Mesothelial cell of epicardium (in vitro differentiated cells): ENCODE measurements around the gene CDH4. TPM values are rescaled to one million over a fixed set of nuclear protein-coding genes. Genes with fewer than 3 reads are reported as not detected.

Experiments
- DNase-seq, 2 experiments: peaks; one replicate each; pipeline ENCODE4 v3.0.0; 2021; ENCODE audit warnings: low spot score in 2 of 2; ENCODE audit not compliant: unreplicated experiment in 2 of 2
- H3K27ac Mint-ChIP-seq: 2 replicates; pipeline ENCODE4 v1.8.0; 2021; ENCODE audit warnings: mixed read lengths
- H3K27me3 Mint-ChIP-seq: 2 replicates; pipeline ENCODE4 v1.8.0; 2021; ENCODE audit warnings: low read depth, mixed read lengths
- H3K36me3 Mint-ChIP-seq: 2 replicates; pipeline ENCODE4 v1.8.0; 2021; ENCODE audit warnings: mixed read lengths
- H3K4me1 Mint-ChIP-seq: 2 replicates; pipeline ENCODE4 v1.8.0; 2021; ENCODE audit warnings: mixed read lengths
- H3K4me3 Mint-ChIP-seq: 2 replicates; pipeline ENCODE4 v1.8.0; 2021; ENCODE audit warnings: mild to moderate bottlenecking, moderate library complexity, mixed read lengths
- H3K9me3 Mint-ChIP-seq: 2 replicates; pipeline ENCODE4 v1.8.0; 2021; ENCODE audit warnings: mixed read lengths
- total RNA-seq: library from RNA; stranded (reverse); gene quantifications from 3 replicates; pipeline ENCODE4 v1.2.1, GENCODE V29; 2021
- TF ChIP-seq, protein P1 (sequence below): fragments of 200-600 bp; sonication (generic); IDR thresholded peaks from one replicate; pipeline ENCODE4 v1.5.0; 2021; ENCODE audit warnings: antibody characterized with exemption; ENCODE audit not compliant: unreplicated experiment

CDH4 gene
- total RNA-seq, 1 donor from 2014 or later: 1.1 TPM

GRCh38 chr20:61492065-61492464 lies 240.0 kb downstream of the CDH4 start:
- Mint-ChIP-seq H3K36me3 (no peaks in the 10 kb centered on the region), H3K27me3 (peaks cover 1% of the 10 kb centered on the region), H3K9me3 (no peaks in the 10 kb centered on the region), H3K27ac (no peak overlapping the region), H3K4me3 (no peak overlapping the region), H3K4me1 (no peaks in the 10 kb centered on the region)
- TF ChIP-seq, protein P1, sequence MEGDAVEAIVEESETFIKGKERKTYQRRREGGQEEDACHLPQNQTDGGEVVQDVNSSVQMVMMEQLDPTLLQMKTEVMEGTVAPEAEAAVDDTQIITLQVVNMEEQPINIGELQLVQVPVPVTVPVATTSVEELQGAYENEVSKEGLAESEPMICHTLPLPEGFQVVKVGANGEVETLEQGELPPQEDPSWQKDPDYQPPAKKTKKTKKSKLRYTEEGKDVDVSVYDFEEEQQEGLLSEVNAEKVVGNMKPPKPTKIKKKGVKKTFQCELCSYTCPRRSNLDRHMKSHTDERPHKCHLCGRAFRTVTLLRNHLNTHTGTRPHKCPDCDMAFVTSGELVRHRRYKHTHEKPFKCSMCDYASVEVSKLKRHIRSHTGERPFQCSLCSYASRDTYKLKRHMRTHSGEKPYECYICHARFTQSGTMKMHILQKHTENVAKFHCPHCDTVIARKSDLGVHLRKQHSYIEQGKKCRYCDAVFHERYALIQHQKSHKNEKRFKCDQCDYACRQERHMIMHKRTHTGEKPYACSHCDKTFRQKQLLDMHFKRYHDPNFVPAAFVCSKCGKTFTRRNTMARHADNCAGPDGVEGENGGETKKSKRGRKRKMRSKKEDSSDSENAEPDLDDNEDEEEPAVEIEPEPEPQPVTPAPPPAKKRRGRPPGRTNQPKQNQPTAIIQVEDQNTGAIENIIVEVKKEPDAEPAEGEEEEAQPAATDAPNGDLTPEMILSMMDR: no peak
- no peak for DNase-seq

- no peak for DNase-seq
- Mint-ChIP-seq H3K36me3 (no peaks in the 10 kb centered on the region), H3K4me1 (no peaks in the 10 kb centered on the region), H3K4me3 (no peak overlapping the region), H3K27ac (no peak overlapping the region), H3K9me3 (no peaks in the 10 kb centered on the region), H3K27me3 (peaks cover 1% of the 10 kb centered on the region)
- TF ChIP-seq, protein P1: no peak
Measured at GRCh38 chr20:61493798-61494305, 241.8 kb downstream of the CDH4 start.

DNA sequence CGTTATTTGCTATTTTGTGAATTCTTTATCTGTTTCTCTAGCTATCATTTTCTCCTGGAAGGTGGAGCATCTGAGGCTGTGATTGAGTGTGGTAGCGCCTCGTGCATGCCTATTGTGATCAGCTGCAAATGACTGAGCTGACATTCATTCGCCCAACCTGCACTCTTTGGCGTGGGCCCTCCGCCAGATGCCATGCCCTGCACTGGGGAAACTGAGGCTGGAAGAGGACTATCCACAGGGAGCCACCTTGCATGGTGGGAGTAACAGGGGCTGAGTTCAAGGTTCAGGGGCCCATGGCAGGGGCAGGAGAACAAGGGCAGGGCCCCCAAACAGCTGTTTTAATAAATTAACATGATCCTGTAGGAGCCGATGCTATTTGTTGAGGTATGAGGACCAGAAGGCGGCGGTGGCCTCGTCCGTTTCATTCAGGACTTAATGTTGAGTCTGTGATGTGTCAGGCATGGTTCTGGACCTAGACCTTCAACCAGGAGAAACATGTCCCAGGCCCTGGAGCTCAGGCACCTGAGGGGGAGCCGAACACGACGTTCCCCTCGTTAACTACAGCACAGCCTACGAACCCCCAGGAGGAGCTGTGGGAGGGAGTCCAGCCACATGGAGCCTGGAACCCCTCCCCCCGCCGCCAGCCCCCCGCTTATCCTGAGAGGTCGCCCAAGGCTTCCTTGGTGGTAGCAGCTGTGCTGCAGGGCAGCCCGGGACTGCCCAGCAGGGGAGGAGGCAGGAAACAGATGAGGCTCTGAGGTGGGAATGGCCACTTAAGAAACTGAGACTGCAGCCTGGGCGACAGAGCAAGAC lies 242.9 kb downstream of the CDH4 start:
- H3K27me3 Mint-ChIP-seq: peaks cover 1% of the 10 kb centered on the region
- DNase-seq: no peak
- no peak overlapping the region for H3K27ac Mint-ChIP-seq
- TF ChIP-seq, protein P1: no peak
- H3K9me3 Mint-ChIP-seq: no peaks in the 10 kb centered on the region
- H3K36me3 Mint-ChIP-seq: no peaks in the 10 kb centered on the region
- H3K4me3 Mint-ChIP-seq: no peak overlapping the region
- peaks cover 8% of the 10 kb centered on the region for H3K4me1 Mint-ChIP-seq

GRCh38 chr20:61497029-61497627 lies 245.1 kb downstream of the CDH4 start:
- H3K36me3 Mint-ChIP-seq: no peaks in the 10 kb centered on the region
- H3K27me3 Mint-ChIP-seq: peaks cover 1% of the 10 kb centered on the region
- H3K4me1 Mint-ChIP-seq: peaks cover 30% of the 10 kb centered on the region
- H3K27ac Mint-ChIP-seq: no peak overlapping the region
- TF ChIP-seq, protein P1: no peak
- H3K9me3 Mint-ChIP-seq: no peaks in the 10 kb centered on the region
- no peak for DNase-seq
- H3K4me3 Mint-ChIP-seq: no peak overlapping the region

DNA sequence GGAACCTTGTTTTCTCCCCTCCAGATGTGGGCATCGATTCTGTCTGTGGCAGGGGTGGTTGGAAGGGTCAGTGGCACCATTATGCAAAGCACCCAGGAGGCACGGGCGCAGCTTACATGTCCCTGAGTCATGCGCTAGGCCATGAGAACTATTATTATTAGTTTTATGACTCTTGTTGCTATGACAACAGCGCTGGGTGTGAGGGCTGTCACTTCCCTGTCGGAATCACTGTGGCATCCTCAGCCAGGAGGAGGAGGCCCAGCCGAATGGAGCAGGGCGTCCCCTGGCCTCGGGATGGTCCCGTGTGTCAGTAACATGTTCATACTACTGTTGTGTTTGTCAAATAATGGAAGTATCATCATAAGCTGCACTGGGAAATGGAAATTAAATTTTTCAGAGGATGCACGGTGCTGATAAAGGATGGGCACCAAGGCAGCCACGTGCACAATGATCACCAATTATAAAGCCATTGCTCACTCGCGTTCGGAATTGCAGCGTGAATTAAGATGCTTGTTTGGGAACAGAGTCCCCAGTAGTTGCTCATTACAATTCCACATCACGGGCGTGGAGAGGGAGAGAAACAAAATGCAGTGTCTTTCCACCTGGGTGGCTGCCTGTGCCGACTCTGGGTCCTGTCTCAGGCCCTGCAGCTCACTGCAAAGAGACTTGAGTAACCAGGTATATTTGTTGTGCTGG lies 247.9 kb downstream of the CDH4 start:
- H3K36me3 Mint-ChIP-seq: no peaks in the 10 kb centered on the region
- H3K9me3 Mint-ChIP-seq: no peaks in the 10 kb centered on the region
- peaks cover 1% of the 10 kb centered on the region for H3K27me3 Mint-ChIP-seq
- TF ChIP-seq, protein P1: no peak
- DNase-seq: no peak
- H3K27ac Mint-ChIP-seq: peak overlapping the region; percentile 95
- H3K4me1 Mint-ChIP-seq: peaks cover 30% of the 10 kb centered on the region
- no peak overlapping the region for H3K4me3 Mint-ChIP-seq
